Lung (tissue), 12 donors: ENCODE results near the gene SLC35F1. TPM values are rescaled to one million over a fixed set of nuclear protein-coding genes. Genes with fewer than 3 reads are reported as not detected.

Experiments
- ATAC-seq: fragments of 200-7000 bp; cut with Tn5 transposase; one replicate; pipeline ENCODE4 v1.9.1; 2020; ENCODE audit warnings: moderate number of reproducible peaks; ENCODE audit not compliant: insufficient read depth, low FRiP score
- DNase-seq, 3 donors: peaks; one replicate each; pipeline ENCODE4 v3.0.0-alpha.2; 2013 to 2017
- H3K27ac ChIP-seq, 2 donors: one replicate each; pipeline ENCODE4 v1.5.1; 2013; ENCODE audit warnings: mild to moderate bottlenecking in 2 of 2, moderate library complexity in 2 of 2, control low read depth in 1 of 2, inconsistent platforms in 1 of 2, low read depth in 1 of 2, low read length in 1 of 2
- H3K27me3 ChIP-seq, 3 donors: one replicate each; pipeline ENCODE4 v1.5.1; 2013; ENCODE audit warnings: low read length in 2 of 3; ENCODE audit not compliant: control insufficient read depth in 3 of 3, insufficient read depth in 3 of 3
- H3K36me3 ChIP-seq, 4 donors: one replicate each; pipeline ENCODE4 v1.5.1; 2013; ENCODE audit warnings: low read length in 4 of 4, mild to moderate bottlenecking in 1 of 4, moderate library complexity in 1 of 4; ENCODE audit not compliant: control insufficient read depth in 4 of 4, insufficient read depth in 4 of 4
- H3K4me1 ChIP-seq, 5 donors: one replicate each; pipeline ENCODE4 v1.5.1; 2013; ENCODE audit warnings: low read length in 5 of 5, mild to moderate bottlenecking in 2 of 5, moderate library complexity in 1 of 5; ENCODE audit not compliant: control insufficient read depth in 5 of 5, insufficient read depth in 5 of 5
- H3K4me3 ChIP-seq: one replicate; pipeline ENCODE4 v1.5.1; 2013; ENCODE audit warnings: mild to moderate bottlenecking, control low read depth, moderate library complexity
- H3K9ac ChIP-seq, 2 donors: one replicate each; pipeline ENCODE4 v1.5.1; 2013; ENCODE audit warnings: low read length in 2 of 2, control low read depth in 1 of 2; ENCODE audit not compliant: insufficient read depth in 1 of 2
- H3K9me3 ChIP-seq, 4 donors: one replicate each; pipeline ENCODE4 v1.5.1; 2013; ENCODE audit warnings: low read length in 3 of 4, mild to moderate bottlenecking in 1 of 4, moderate library complexity in 1 of 4; ENCODE audit not compliant: control insufficient read depth in 4 of 4, insufficient read depth in 3 of 4
- CTCF ChIP-seq: IDR thresholded peaks from 2 replicates; pipeline ENCODE4 v1.5.1; 2012; ENCODE audit warnings: mild to moderate bottlenecking; ENCODE audit errors: control extremely low read depth, extremely low read depth
- WGBS, 2 donors: extraction: QIAGEN DNeasy Blood & Tissue Kit; methylation state at CpG; one replicate each; pipeline ENCODE4 v1.1.7; 2013; 5-methylcytosine and 5-hydroxymethylcytosine counted together
- polyA plus RNA-seq, 2 donors: library from polyadenylated mRNA; stranded (reverse); fragments of 200-250 nt; gene quantifications; one replicate each; pipeline ENCODE4 v1.2.1, GENCODE V29; 2013
- total RNA-seq, 2 donors: library from RNA; depleted of rRNA in 1 of 2; stranded (reverse); fragments of >200 nt in 1 of 2; gene quantifications; one replicate each; pipeline ENCODE4 v1.2.1, GENCODE V29; 2014 to 2021
- donor health status: control.
- donor health status: control.
- donor health status: Bipolar disorder and iron deficiency.
- donor health status: healthy.
- donor health status: DM: yes; HTN: yes; CAD: no.

The SLC35F1 gene
- total and polyA plus RNA-seq, 4 donors: 0.04 to 5.7 (median 0.07) TPM

DNA sequence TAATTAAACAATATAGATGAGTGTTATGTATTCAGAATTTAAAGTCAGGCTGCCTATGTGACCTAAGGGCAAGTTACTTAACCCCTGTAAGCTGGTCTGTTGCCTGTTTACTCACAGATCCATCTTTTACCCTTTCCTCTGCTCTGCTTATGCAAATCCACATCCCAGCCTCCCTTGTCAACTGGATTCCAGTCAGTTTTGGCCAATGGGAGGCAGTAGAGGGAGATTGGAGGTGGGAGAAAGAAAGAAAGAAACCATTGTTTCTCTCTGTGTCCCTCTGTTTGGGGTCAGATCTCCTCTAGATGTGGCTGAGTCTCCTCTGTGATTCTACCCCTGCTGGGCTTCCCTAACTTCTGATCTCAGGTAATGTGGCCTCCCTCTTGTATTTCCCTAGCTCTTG, 374.2 kb downstream of the SLC35F1 start:
- Histone ChIP-seq H3K4me1 (no peaks in the 10 kb centered on the region), H3K27ac (no peak overlapping the region), H3K27me3 (peaks cover 0 to 2% (median 0%) of the 10 kb centered on the region in 3 donors), H3K4me3 (no peak overlapping the region), H3K9ac (no peak overlapping the region), H3K36me3 (no peaks in the 10 kb centered on the region), H3K9me3 (no peaks in the 10 kb centered on the region)
- DNase-seq: no peak
- TF ChIP-seq CTCF: no peak
- ATAC-seq: no peak

- no peaks in the 10 kb centered on the region for H3K36me3 ChIP-seq
- no peak overlapping the region for H3K4me3 ChIP-seq
- TF ChIP-seq CTCF: peak; percentile 32
- no peak overlapping the region for H3K9ac ChIP-seq
- DNase-seq (peak; percentile 49 to 84 (median 83)), ATAC-seq (no peak)
- H3K27ac ChIP-seq: peak overlapping the region in 1 of 2 donors; percentile 27
- no peaks in the 10 kb centered on the region for H3K27me3 ChIP-seq
- WGBS, 2 donors: 19 to 21% methylated on average over 8 of the region's 8 CpGs
- H3K9me3 ChIP-seq: no peaks in the 10 kb centered on the region
- H3K4me1 ChIP-seq: peaks cover 0 to 5% (median 0%) of the 10 kb centered on the region in 5 donors
Observed at GRCh38 chr6:118283766-118284165, 376.7 kb downstream of the SLC35F1 start.

DNA sequence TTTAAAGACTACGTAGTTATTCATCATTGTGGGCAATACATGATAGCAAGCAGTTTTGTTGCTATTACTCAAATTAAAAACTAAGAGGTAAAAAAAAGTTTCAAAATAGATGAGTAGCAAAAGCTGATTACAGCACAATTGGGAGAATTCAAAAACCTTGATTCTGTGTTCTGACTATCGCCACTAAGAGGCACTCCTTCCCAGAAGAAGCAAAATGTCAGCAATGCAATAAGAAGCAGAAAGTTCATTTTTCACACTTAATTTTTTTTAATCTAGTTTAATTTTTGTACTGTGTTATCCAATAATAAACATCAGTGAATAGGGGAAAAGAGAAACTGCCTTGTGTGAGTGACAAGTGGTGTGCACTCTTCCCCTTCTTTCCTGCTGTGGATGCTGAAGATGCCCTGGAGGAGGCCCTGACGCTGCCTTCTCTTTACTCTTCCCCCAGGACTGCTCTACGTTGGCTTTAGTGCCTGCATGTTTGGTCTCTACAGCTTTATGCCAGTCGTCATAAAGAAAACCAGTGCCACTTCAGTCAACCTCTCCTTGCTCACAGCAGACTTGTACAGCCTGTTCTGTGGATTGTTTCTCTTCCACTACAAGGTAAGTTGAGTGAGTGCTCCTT, 377.8 kb downstream of the SLC35F1 start:
- 79 to 88% methylated on average over 5 of the region's 5 CpGs for WGBS, 2 donors
- no peaks in the 10 kb centered on the region for H3K9me3 ChIP-seq
- H3K36me3 ChIP-seq: no peaks in the 10 kb centered on the region
- TF ChIP-seq CTCF: peak; percentile 2
- ATAC-seq (no peak), DNase-seq (peak in 2 of 3 donors; percentile 47 to 60)
- peaks cover 0 to 5% (median 0%) of the 10 kb centered on the region in 5 donors for H3K4me1 ChIP-seq
- H3K9ac ChIP-seq: no peak overlapping the region
- H3K27me3 ChIP-seq: no peaks in the 10 kb centered on the region
- no peak overlapping the region for H3K4me3 ChIP-seq
- H3K27ac ChIP-seq: peak overlapping the region in 1 of 2 donors; percentile 79

GRCh38 chr6:118285791-118286190, 378.7 kb downstream of the SLC35F1 start:
- Histone ChIP-seq H3K4me1 (peaks cover 0 to 5% (median 0%) of the 10 kb centered on the region in 5 donors), H3K27ac (peak overlapping the region in 1 of 2 donors; percentile 79), H3K9me3 (no peaks in the 10 kb centered on the region), H3K4me3 (no peak overlapping the region), H3K36me3 (no peaks in the 10 kb centered on the region), H3K27me3 (no peaks in the 10 kb centered on the region), H3K9ac (no peak overlapping the region)
- DNase-seq (no peak), ATAC-seq (no peak)
- WGBS, 2 donors: 92 to 95% methylated on average over 1 of the region's 1 CpG
- TF ChIP-seq CTCF: no peak
